Mucosa of rectum (tissue), 2 donors: ENCODE measurements around the gene ZNF460.
"Not testable (repeated sequence)": the region's sequence is repeated elsewhere in the genome, so short reads cannot be mapped to it uniquely, and the experiment has no call there.

ENCODE experiments used
- H3K27ac ChIP-seq, 2 donors: one replicate each; pipeline ENCODE4 v1.7.0; 2013; ENCODE audit warnings: inconsistent platforms in 2 of 2, low read depth in 2 of 2, low read length in 2 of 2
- H3K27me3 ChIP-seq, 2 donors: one replicate each; pipeline ENCODE4 v1.7.0; 2013; ENCODE audit warnings: low read length in 2 of 2; ENCODE audit not compliant: control insufficient read depth in 2 of 2, insufficient read depth in 2 of 2
- H3K36me3 ChIP-seq, 2 donors: one replicate each; pipeline ENCODE4 v1.7.0; 2013; ENCODE audit warnings: low read length in 2 of 2; ENCODE audit not compliant: control insufficient read depth in 2 of 2, insufficient read depth in 2 of 2
- H3K4me1 ChIP-seq, 2 donors: one replicate each; pipeline ENCODE4 v1.7.0; 2013; ENCODE audit warnings: low read length in 2 of 2, mild to moderate bottlenecking in 1 of 2; ENCODE audit not compliant: control insufficient read depth in 2 of 2, insufficient read depth in 2 of 2
- H3K4me3 ChIP-seq, 2 donors: one replicate each; pipeline ENCODE4 v1.7.0; 2013; ENCODE audit warnings: low read length in 2 of 2
- H3K9ac ChIP-seq, 2 donors: one replicate each; pipeline ENCODE4 v1.7.0; 2013; ENCODE audit warnings: low read length in 2 of 2, low read depth in 1 of 2, mild to moderate bottlenecking in 1 of 2
- H3K9me3 ChIP-seq, 2 donors: one replicate each; pipeline ENCODE4 v1.7.0; 2013; ENCODE audit warnings: low read length in 2 of 2; ENCODE audit not compliant: control insufficient read depth in 2 of 2
- donor health status: healthy.
- donor health status: Normal muscosa, but diverticular disease.

ZNF460 gene

DNA sequence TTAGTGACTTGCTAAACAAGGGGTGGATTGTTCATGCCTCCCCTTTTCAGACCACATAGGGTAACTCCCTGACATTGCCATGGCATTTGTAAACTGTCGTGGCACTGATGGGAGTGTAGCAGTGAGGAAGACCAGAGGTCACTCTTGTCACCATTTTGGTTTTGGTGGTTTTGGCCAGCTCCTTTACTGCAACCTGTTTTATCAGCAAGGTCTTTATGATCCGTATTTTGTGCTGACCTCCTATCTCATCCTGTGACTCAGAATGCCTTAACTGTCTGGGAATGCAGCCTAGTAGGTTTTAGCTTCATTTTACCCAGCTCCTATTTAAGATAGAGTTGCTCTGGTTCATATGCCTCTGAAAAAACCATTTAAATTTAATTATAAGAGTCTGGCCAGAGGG lies 1.8 kb upstream of the ZNF460 start:
- not testable (repeated sequence) for H3K4me3 ChIP-seq, H3K36me3 ChIP-seq, H3K27ac ChIP-seq, H3K9ac ChIP-seq, H3K9me3 ChIP-seq, H3K27me3 ChIP-seq
- peaks cover 11 to 22% of the 10 kb centered on the region in 2 donors for H3K4me1 ChIP-seq

DNA sequence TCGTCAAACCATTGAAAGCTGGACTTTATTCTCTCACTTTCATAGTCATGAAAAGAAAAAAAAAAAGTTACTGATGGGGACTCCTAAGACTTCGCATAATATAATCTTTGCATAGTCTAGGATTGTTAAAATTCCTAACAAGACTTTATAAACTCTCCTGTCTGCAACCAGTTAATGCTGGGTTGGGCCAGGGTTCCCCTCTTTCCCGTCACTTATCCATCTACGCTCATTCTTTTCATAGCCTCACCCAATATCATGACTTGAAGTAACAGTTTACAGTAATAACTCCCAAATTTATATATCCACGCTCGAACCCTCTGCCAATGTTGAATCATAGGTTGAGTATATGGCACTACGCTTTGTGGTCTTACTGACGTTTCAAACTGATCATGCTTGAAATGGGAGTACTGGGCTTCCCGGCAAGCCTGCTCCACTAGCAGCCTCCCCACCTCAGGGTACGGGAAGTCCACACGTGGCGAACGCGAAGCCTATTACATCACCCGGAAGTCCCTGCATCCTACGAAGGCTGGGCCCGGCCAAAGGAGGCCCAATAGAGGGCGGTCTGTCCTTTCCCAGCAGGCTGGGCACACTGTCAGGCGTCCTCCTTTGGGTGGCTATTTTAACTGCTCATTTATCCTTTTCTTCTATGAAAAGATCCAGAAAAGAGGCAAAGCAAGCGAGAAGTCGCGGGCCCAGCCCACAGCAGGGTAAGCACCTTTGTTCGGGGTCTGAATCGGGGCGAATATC lies 694 bp upstream of the ZNF460 start:
- Histone ChIP-seq H3K4me3 (peak overlapping the region; percentile 97 to 98), H3K4me1 (peaks cover 11 to 24% of the 10 kb centered on the region in 2 donors), H3K9ac (peak overlapping the region; percentile 99 to 100), H3K9me3 (no peaks in the 10 kb centered on the region), H3K27ac (peak overlapping the region; percentile 99 to 100), H3K27me3 (no peaks in the 10 kb centered on the region), H3K36me3 (peaks cover 9 to 14% of the 10 kb centered on the region in 2 donors)

DNA sequence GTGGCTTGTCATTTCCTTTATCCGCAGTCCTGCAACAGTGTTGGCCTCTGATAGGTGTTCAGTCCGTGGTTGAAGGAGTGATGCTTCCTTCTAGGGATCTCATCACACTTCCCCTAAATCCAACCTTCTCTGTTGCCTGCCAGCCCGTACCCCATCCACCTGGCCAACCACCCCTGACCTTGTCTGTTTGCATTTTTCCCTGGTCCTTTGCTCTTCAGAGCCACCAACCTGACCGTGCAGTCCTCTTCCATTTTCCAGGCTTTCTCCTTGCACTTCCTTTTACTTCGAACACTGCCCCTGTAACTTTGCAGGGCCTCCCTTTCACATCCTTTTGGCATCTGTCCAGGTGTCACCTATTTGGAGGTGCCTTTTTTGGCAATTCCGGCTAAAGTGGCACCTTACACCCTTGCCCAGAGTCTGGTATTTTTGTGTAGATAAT lies 696 bp downstream of the ZNF460 start:
- peak overlapping the region; percentile 99 to 100 for H3K27ac ChIP-seq
- peak overlapping the region; percentile 99 to 100 for H3K9ac ChIP-seq
- peaks cover 11 to 24% of the 10 kb centered on the region in 2 donors for H3K4me1 ChIP-seq
- no peaks in the 10 kb centered on the region for H3K27me3 ChIP-seq
- peak overlapping the region; percentile 97 to 98 for H3K4me3 ChIP-seq
- peaks cover 20 to 28% of the 10 kb centered on the region in 2 donors for H3K36me3 ChIP-seq
- H3K9me3 ChIP-seq, result no peaks in the 10 kb centered on the region

DNA sequence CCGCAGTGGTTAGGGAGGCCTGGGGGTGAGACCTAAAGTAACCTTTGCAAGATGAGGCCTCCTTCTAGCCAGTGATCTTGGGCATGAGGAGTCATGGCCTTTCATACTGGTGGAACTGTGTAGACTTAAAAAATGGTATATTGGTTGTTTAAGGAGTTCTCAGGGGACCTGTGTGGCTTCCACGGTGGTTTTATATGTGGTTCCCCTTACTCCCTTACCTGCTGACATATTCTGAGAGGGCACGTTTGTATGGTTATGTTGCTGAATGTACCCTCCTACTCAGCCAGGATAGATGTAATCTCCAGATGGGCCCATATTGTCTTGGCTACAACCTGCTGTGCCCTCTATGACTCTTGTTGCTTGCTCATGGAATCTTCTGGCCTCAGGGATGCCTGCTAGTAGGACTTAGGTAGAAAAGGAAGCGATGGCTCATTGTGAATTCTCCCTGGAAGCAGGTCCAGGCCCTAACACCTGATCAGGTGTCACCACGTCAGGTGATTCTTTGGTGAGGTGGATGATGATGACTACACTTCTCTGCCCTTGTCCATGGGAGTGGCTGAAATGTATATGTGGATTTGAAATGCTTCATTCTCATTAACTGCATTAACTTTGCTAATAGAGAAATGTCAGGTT lies 1.8 kb downstream of the ZNF460 start:
- Histone ChIP-seq H3K27ac (no peak overlapping the region), H3K9ac (no peak overlapping the region), H3K9me3 (peaks cover 0 to 3% of the 10 kb centered on the region in 2 donors), H3K4me1 (peaks cover 11 to 24% of the 10 kb centered on the region in 2 donors), H3K4me3 (peak overlapping the region in 1 of 2 donors; percentile 42), H3K36me3 (peaks cover 30 to 36% of the 10 kb centered on the region in 2 donors), H3K27me3 (no peaks in the 10 kb centered on the region)

DNA sequence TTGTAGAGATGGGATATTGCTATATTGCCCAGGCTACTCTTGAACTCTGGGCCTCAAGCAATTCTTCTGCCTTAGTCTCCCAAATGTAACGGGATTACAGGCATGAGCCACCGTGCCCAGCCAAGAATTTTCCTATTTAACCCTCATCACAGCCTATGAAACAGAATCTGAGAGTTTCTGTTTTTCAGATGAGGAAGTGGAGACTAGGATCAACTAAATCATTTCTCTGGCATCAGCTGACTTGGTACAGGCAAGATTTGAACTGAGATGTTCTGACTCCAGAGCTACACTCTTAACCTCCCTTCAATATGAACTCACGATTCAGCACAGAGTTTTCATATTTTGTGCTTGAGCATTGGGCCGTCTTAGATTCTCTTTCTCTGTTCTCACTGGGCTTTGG lies 8.1 kb downstream of the ZNF460 start:
- H3K9ac ChIP-seq, result no peak overlapping the region
- no peak overlapping the region for H3K4me3 ChIP-seq
- peaks cover 80 to 90% of the 10 kb centered on the region in 2 donors for H3K36me3 ChIP-seq
- H3K4me1 ChIP-seq, result peaks cover 0 to 2% of the 10 kb centered on the region in 2 donors
- peaks cover 30 to 36% of the 10 kb centered on the region in 2 donors for H3K9me3 ChIP-seq
- H3K27ac ChIP-seq, result no peak overlapping the region
- no peaks in the 10 kb centered on the region for H3K27me3 ChIP-seq

DNA sequence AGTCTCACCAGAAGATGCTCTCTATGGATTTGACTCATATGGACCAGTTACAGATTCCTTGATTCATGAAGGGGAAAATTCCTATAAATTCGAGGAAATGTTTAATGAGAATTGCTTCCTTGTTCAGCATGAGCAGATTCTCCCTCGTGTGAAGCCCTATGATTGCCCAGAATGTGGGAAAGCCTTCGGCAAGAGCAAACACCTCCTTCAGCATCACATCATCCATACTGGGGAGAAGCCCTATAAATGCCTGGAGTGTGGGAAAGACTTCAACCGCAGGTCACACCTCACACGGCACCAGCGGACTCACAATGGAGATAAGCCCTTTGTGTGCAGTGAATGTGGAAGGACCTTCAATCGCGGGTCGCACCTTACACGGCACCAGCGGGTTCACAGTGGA lies 10.7 kb downstream of the ZNF460 start:
- no peak overlapping the region for H3K9ac ChIP-seq
- peaks cover 36 to 48% of the 10 kb centered on the region in 2 donors for H3K9me3 ChIP-seq
- H3K27ac ChIP-seq, result no peak overlapping the region
- H3K36me3 ChIP-seq, result peaks cover 72 to 86% of the 10 kb centered on the region in 2 donors
- H3K4me1 ChIP-seq, result no peaks in the 10 kb centered on the region
- H3K4me3 ChIP-seq, result peak overlapping the region in 1 of 2 donors; percentile 8
- H3K27me3 ChIP-seq, result no peaks in the 10 kb centered on the region

DNA sequence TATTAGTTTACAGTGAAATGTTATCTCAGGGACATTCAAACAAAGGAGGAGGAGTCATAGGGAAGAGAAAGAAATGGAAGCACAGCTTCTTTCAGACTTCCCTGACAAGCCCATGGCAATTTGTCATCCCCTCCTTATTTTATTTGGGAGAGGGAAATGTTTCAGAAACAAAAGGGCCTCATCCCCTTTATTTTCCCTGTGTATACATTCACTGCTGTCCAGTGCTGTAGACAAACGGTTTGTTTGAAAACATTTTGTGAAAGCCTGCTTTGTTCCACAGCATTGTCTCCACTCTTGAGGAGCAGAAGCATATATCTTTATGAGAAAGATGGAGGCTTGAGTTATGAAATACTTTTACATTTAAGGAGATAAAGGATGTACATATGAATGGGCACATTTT lies 12.3 kb downstream of the ZNF460 start:
- Histone ChIP-seq H3K9me3 (peaks cover 36 to 44% of the 10 kb centered on the region in 2 donors), H3K36me3 (peaks cover 59 to 82% of the 10 kb centered on the region in 2 donors), H3K4me1 (no peaks in the 10 kb centered on the region), H3K27ac (no peak overlapping the region), H3K4me3 (no peak overlapping the region), H3K27me3 (no peaks in the 10 kb centered on the region), H3K9ac (no peak overlapping the region)

DNA sequence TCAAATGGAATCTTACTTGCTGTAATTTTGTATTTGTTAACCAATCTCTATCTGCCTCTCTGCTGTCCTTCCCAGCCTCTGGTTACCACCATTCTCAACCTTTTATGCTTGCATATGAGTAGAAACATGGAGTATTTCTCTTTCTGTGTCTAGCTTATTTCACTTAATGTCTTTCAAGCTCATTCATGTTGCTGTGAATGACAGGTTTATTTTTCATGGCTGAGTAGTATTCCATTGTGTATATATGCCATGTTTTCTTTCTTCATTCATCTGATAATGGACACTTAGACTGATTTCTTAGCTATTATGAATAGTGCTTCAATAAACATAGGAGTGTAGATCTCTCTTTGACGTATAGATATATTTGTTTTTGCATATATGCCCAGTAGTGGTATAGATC lies 13.4 kb downstream of the ZNF460 start:
- Histone ChIP-seq H3K9ac (no peak overlapping the region), H3K27ac (no peak overlapping the region), H3K36me3 (peaks cover 49 to 72% of the 10 kb centered on the region in 2 donors), H3K4me1 (no peaks in the 10 kb centered on the region), H3K4me3 (peak overlapping the region in 1 of 2 donors; percentile 6), H3K27me3 (no peaks in the 10 kb centered on the region), H3K9me3 (peaks cover 32 to 44% of the 10 kb centered on the region in 2 donors)

DNA sequence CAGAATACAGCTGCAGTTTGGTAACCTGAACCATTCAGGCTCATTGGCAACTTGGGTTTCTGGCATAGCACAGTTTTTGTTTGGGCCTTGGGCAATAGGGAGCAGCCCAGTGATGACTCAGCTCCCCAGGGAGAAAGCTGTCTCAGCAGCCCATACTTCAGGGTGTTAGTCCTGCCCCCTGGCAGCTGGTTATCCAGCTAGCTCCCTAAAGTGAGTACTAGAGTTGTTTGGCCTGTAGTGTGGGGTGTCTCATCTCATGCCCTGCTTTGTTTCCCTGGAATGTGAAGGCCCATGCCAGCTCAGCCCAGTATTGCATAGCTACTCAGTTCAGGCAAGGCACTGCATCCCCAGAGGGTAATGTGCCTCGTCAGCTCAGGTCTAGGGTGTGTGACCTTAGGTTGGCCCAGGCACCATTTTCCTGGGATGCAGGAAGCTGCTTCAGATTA lies 21.8 kb downstream of the ZNF460 start:
- Histone ChIP-seq H3K4me1 (no peaks in the 10 kb centered on the region), H3K4me3 (no peak overlapping the region), H3K27me3 (no peaks in the 10 kb centered on the region), H3K36me3 (peaks cover 5 to 8% of the 10 kb centered on the region in 2 donors), H3K9ac (no peak overlapping the region), H3K27ac (no peak overlapping the region), H3K9me3 (no peaks in the 10 kb centered on the region)

DNA sequence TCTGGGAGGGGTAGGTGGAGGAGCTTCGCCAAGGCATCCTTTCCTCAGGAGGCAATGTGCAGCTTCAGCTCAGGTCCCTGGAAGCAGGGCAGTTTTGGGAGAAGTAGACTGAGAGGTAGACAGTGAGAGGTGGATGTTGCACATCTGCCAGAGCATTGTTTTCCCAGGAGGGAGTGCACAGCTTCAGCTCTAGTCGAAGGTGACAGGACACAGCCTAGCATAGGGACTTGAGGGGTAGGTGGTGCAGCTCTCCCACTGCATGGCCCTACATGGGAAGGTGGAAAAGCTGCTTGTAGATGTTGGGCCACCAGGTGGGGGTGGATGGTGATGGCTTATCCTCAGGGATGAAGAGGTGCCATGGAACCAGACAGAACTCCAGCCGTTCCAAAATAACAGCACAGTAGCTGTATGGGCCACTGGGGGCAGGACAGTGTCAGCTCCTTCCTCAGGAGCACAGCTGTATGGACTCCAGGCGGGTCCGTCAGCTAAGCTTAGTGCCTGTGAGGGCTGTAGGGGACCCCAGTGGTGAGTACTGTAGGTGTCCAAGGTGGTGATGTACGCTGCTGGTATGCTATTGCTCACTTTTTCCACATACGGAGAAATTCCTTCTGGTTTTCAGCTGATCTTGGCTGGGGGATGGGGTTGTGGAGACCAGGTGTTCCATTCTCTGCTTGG lies 22.6 kb downstream of the ZNF460 start:
- Histone ChIP-seq H3K27ac (no peak overlapping the region), H3K4me3 (no peak overlapping the region), H3K27me3 (no peaks in the 10 kb centered on the region), H3K36me3 (peaks cover 4 to 5% of the 10 kb centered on the region in 2 donors), H3K9me3 (no peaks in the 10 kb centered on the region), H3K9ac (no peak overlapping the region), H3K4me1 (no peaks in the 10 kb centered on the region)
